ENCODE results near the gene CNN2. TPM values are rescaled to one million over a fixed set of nuclear protein-coding genes. Genes with fewer than 3 reads are reported as not detected.

Gene CNN2
- total and polyA plus RNA-seq, 9 of the 15 experiments (the other 6 are each of a cell fraction or from before 2014, with no cell fraction given) = 12.1 to 174 (median 52.7) TPM

- TF ChIP-seq REST (IDR thresholded peaks at IDR 0.05; ENCODE audit: borderline replicate concordance) (0 out of 2 replicates have a peak, but pooled peaks have one; percentile 5), REST (CRISPR knock-in tag; IDR thresholded peaks at IDR 0.05; ENCODE audit: low read depth) (no peak), CREB1 (IDR thresholded peaks at IDR 0.05) (peak; percentile 84), CREB1 (CRISPR knock-in tag; IDR thresholded peaks at IDR 0.05) (peak; percentile 92), ATF6 (CRISPR knock-in tag; IDR thresholded peaks at IDR 0.05) (no peak), TOE1 (IDR thresholded peaks at IDR 0.05; ENCODE audit: borderline replicate concordance) (0 out of 2 replicates have a peak, but pooled peaks have one; percentile 19), TOE1 (CRISPR knock-in tag; IDR thresholded peaks at IDR 0.05; ENCODE audit: borderline replicate concordance, low read depth) (no peak), ZBTB33 (CRISPR knock-in tag; IDR thresholded peaks at IDR 0.05) (peak; percentile 24), SAP30 (IDR thresholded peaks at IDR 0.05; ENCODE audit: borderline replicate concordance, insufficient read depth, low read depth, low read length, poor library complexity, severe bottlenecking) (peak; percentile 39), ERF (CRISPR knock-in tag; IDR thresholded peaks at IDR 0.05) (no peak)
These were observed 30.2 kb upstream of the CNN2 start (continued) for GRCh38 chr19:996051-996838.
